Measurements from ENCODE around the gene ANKRD29.

ANKRD29 gene

DNA sequence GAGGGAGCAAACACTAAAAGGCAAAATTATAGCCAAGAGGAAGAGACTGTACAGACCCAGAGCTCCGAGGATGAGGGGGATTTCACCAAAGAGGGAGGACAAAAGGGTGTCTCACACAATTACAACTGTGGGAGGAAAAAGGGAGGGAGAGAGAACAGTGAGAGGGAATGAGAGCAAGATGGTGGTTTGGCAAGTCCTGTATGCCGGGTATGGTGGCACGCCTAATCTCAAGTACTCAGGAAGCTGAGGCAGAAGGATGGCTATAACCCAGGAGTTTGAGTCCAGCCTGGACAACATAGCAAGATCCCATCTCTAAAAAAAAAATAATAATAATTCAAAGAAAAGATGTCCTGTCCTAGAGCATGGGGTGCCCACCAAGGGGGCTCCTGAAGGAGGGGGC is 110.7 kb downstream of the ANKRD29 start:
- no peak for DNase-seq

- no peak for DNase-seq
Observed at GRCh38 chr18:23550898-23551297, 111.8 kb downstream of the ANKRD29 start.
